HG03175 (cell line): Measurements from ENCODE around the gene UQCRC2.
"Not testable (repeated sequence)": the region's sequence is repeated elsewhere in the genome, so short reads cannot be mapped to it uniquely, and the experiment has no call there.

Experiments used
- ATAC-seq: cut with Tn5 transposase; IDR thresholded peaks from one replicate; pipeline ENCODE4 v1.9.1; 2021; ENCODE audit warnings: mild to moderate bottlenecking, moderate library complexity; ENCODE audit not compliant: unreplicated experiment

The UQCRC2 gene

DNA sequence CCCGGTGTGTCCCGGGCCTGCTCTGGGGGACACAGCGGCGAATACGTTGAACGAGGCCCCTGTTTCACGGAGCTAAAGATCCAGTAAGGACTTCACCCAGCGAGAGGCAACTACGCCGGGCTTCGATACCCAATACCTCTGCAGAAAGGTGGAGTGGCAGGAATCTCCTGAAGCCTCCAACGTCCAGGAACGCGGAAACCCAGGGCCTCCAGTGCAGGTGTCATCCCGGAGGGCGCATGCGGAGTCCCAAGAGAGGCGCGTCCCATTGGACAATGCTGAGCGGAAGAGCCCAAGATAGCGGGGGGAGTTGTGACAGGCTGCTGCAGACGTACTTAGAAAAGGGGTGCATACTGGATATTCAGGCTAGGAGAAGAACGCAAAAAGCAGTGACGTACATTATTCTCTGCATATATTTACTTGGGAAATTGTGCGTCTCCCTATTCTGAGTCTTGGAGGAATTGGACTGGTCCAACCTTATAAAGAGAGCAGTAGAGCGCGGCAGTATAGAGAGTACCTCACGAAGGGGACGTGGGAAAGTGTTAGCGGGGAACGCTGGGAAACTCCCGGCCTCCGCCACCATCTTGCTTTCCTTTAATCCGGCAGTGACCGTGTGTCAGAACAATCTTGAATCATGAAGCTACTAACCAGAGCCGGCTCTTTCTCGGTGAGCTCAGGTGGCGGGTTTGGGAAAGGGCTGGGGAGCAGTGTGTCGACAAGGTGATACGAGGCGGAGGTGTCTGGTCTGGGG lies at the start of gene UQCRC2:
UQCRC2 (plus strand) TSS at position 569 of the 748 bp plus-strand sequence; CDS start at position 632, 63 bp downstream.
- peak; percentile 91 for ATAC-seq

DNA sequence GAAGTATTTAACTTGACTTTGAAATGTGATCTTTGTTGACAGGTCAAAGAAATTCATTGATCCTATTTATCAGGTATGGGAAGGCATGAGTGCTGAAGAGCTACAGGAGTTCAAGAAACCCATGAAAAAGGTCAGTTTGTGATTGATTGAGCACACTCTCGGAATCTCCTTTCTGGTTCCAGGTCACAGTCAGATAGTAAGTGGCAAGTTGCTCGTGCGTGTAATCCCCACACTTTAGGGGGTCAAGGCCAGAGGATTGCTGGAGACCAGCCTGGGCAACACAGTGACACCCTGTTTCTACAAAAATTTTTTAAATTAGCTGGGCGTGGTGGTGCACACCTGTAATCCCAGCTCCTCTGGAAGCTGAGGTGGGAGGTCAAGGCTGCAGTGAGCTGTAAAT lies 20.5 kb upstream of the UQCRC2 start:
- ATAC-seq = not testable (repeated sequence)

DNA sequence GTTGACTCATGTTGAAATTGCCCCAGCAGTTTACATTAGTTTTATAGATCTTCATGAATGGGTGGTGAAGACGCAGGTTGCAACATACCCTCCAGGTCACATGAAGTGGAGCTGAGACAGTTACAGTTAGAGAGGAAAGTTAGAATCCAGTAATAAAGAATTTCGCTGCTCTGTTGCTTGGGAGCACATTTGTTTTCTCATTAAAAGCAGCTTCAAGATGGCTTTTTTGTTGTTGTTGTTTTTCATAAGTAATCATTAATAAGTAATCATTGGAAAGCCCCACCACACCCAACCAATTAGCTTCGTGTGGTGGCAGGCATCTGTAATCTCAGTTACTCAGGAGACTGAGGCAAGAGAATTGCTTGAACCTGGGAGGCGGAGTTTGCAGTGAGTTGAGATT lies 19.8 kb upstream of the UQCRC2 start:
- ATAC-seq = not testable (repeated sequence)

DNA sequence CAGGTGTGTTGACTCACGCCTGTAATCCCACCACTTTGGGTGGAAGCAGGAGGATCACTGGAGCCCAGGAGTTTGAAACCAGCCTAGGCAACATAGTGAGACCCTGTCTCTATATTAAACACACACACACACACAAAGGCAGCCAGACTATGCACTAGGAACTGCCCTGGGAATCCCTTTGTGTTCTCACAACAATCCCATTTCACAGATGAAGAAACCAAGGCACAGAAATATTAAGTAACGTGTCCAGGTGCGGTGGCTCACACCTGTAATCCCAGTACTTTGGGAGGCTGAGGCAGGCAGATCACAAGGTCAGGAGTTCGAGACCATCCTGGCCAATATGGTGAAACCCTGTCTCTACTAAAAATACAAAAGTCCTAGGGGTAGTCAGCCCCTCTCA lies 19.4 kb upstream of the UQCRC2 start:
- ATAC-seq = not testable (repeated sequence)

DNA sequence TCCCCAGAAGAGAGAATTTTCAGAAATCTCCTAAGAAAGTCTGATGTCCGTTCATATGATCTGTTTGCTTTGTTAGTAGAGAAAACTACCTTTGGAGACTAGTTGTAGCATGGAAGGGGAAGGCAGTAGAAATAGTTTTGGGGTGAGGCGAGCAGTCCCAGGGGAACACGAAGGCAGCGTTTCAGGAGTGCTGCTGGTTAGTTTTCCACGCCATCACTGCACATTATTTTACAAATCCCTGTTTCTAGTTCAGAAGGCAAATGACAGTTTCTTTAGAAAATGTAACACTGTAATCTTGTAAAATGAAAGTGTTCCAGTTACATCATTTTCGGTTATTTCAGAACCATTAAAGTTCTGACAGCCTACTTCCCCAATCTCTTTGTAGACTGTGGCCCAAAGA lies 16.9 kb upstream of the UQCRC2 start:
- not testable (repeated sequence) for ATAC-seq

DNA sequence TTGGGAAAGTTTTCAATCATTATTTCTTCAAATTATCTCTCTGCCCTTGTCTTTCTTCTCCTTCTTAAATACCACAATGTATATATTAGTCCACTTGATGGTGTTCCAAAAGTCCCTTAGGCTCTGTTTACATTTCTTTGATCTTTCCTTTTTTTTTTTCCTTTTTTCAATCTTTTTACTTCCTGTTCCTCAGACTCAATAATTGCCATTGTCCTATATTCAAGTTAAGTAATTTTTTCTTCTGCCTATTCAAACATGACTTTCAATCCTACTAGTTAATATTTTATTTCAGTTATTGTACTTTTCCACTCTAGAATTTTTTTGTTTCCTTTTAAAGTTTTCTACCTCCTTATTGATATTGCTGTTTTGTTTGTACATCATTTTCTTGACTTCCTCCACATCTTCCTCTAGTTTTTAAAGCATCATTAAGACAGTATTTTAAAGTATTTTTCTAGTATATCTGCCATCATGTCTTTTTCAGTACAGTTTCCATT lies 15.8 kb upstream of the UQCRC2 start:
- no peak for ATAC-seq

DNA sequence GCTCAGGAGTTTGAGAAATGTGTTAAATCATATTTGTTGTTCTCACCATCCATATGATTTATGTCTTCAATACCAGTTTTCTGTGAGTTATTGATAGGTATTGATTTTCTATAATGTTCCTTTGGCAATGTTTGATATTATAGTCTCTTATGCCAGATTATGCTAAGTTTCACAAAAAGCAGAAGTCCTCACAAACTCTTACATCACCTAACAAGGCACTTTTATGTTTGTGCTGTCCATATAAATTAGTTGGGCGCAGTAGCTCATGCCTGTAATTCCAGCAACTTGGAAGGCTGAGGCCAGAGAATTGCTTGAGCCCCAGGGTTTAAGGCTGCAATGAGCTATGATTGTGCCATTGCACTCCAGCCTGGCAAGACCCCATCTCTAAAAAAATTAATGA lies 12.6 kb upstream of the UQCRC2 start:
- ATAC-seq = no peak

DNA sequence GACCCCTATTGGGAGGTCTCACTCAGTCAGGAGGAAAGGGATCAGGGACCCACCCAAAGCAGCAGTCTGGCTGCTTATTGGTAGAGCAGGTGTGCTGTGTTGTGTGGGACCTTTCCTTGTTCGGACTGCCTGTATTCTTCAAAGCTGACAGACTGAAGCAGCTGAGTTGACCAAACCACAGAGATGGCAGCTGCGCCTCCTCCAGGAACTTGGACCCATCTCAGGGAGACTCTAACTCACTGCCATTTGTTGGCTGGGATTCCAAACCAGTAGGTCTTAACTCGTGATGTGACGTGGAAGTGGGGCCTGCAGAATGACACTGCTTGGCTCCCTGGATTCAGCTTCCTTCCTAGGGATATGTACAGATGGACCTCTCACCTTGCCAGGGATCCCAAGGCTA lies 9.6 kb upstream of the UQCRC2 start:
- ATAC-seq = no peak

DNA sequence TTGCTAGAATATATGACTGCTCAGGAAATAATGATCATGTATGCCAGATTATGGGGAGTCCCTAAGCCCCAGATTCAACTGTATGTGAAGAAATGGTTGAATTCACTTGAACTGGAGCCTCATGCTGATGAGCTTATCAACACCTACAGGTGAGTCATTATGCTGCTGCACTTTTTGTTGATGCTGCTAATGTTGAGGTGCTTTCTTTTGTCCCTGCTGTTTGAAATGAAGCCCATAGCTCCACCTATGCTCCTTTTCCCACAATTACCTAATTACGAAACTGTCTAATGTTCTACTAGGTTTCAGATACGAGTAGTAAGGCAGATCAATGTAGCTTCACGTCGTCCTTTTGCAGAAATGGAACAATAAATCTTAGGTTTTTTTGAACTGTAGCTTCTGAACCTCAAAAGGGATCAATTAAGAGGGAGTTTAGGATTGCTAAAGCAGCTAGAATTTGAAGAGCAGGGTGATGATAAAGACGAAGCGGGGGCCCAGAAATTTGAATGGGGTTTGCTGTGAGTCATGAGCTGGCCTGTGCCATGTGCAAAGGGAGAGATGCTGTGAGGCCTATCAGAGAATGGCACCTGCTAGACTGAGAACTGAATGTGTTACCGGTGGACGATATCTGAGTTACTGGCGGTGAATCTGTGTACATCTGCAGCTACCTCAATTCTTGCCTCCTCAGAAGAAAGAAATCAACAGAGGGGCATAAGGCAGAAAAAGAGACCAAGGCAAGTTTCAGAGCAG lies 6.1 kb upstream of the UQCRC2 start:
- ATAC-seq = no peak

DNA sequence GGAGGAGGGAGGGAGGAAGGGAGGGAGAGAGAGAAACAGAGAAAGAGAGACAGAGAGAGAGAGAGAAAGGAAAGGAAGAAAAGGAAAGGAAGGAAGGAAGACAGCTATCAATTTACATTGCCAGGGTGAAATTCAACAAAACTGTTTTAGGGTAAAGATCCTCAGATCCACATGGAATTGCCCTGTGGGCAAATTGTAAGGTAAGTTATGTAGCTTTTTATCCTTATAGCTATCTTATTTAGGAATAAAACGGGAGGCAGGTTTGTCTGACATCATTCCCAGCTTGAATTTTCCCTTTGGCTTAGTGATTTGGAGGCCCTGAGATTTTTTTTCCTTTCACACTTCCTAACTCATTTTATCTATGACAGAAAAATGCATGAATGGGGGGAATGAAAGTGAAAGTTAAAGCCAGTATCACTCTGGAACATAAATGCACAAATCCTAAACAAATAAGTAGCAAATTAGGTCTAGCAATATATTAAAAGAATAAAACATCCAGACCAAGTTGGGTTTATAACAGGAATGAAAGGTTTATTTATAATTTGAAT lies 3.4 kb upstream of the UQCRC2 start:
- no peak for ATAC-seq

DNA sequence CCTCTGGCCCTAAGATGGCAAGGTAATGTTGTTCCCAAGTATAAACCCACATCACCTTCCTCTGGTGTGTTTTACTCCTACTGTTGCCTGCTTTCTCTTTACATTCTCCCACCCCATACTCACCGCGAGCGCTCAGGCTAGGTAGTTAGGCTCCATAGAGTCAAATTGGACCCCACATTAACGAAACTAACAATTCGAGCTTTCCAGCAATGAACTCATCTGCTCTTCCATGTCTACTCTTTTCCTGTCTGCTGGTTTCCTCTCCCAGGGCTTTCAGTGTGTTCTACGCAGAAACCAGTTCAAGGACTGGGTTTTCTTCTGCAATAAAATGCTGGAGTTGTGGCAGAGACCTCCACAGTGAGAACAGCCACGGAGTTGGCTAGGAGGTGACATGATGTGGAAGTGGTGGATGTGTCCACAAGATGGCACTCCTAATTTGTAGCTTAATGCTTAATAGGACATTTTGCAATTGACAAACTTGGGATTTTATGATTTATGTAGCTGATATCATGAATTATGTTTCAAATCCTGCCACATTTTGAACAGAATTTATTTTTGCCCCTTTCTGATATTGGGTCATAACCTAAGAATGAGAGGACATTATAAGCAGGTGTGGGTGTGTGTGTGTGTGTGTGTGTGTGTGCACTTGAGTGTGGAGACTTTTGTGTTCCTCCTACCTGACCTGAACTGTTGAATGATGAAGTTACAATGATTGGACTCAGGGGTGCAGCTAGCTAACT lies 2.2 kb upstream of the UQCRC2 start:
- ATAC-seq = no peak

DNA sequence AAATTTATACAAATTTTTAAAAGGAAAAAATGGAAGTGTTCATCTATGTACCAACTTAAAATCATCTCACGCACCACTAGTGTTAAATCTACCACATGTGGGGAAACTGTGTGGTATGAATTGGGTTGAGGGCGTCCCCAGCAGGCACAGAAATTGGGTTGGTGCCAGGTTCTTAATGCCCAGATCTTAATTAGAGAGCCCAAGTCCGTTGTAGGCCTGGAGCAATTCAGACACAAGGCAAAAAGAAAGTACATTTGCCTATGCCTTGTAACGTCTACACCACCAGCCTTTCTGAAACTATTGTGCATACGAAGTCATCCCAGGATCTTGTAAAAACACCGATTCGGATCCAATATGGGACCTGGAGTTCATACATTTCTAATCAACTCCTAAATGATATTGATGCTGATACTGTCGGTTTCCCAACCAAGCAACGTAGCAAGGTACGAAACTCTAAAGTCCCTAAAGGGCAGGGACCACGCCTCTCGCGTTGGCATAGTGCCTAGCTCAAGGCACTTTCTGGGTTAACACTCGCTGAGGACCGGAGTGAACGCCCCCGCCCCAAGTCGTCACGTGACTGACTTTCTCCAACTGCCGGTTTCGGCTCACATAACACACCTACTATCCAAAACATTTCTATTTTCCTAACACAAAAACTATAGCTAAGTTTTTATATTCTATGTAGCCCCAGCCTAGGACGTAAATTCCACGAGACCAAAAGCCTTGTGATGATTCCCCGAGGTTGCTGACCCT lies 945 bp upstream of the UQCRC2 start:
- peak; percentile 34 for ATAC-seq

DNA sequence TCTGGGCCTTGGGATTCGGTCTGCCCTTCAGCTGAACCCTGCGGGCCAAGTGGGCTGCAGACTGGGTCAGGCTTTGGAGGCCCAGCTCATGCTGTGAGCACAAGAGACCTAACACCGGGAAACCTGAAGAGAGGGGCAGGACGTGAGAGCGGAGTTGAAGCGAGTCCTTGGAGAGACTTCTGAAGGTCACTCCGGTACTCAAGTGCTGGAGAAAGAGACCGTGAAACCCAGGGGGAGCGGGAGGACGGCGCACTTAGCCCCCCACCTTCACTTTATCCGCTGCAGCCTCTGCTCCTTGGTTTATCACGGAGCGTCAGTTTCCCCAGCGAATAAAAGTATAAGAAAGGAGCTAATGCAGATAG lies 361 bp downstream of the UQCRC2 start:
- no peak for ATAC-seq

DNA sequence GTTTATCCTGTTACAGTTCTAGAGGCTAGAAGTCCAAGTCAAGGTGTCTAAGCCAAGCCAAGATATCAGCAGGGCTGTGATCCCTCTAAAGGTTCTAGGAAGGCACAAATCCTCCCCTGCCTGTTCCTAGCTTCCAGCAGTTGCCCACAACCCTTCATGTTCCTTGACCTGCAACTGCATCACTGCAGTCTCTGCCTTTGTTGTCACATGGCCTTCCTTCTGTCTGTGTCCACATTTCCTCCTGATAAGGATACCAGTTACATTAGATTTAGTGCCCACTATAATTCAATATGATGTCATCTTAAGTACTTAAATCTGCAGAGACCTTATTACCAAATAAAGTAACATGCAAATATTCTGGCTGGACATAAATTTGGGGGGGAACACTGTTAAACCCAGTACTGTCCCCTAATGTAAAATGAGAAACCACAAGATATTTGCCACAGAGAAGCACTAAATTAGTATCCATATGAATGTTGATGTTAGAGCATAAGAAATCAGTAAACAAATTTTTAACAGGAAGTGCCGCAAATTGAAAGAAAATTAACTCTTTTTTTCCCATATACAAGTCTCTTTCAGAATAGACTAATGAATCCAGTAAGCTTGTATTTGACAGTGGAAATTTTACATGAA lies 4.7 kb downstream of the UQCRC2 start:
- no peak for ATAC-seq

DNA sequence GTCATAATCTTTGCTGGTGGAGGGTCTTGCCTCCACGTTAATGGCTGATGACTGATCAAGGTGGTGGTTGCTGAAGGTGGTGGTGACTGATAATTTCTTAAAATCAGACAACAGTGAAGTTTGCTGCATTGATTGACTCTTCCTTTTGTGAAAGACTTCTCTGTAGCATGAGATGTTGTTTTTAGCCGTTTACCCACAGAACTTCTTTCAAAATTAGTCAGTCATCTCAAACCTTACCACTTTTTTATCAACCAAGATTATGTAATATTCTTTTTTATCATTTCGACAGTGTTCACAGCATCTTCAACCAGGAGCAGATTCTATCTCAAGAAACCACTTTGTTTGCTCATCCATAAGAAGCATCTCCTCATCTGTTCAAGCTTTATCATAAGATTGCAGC lies 5.9 kb downstream of the UQCRC2 start:
- ATAC-seq = no peak

DNA sequence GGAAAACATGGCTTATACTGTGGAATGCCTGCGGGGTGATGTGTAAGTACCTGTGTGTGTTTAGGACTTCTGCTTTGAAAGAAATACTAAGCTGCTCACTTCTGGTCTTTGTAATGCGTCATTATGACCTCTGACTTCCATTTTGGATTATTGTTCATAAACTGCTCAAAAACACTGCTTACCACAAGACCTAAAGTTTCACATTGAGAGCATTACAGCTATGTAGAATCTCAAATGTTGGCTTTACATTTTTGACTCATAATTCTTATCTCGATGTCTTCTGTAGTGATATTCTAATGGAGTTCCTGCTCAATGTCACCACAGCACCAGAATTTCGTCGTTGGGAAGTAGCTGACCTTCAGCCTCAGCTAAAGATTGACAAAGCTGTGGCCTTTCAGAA lies 9.3 kb downstream of the UQCRC2 start:
- ATAC-seq = no peak

DNA sequence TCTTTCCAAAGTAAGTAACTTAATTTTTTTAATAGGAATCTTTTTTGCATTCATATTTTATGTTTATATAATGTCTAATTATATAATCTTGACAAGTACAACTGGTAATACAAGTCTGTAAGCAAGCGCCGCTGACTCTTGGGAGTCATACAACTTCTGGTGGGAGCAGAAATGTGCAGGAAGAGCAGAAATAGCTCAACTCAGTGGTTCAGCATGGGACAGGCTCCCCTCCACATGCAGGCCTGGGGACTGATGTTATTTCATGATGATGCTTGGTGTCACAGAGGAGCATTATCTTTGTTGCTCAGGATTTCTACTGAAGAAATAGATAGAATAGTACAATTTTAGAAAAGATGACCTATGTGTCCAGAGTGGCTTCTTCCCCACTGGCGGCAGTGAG lies 10.7 kb downstream of the UQCRC2 start:
- ATAC-seq = no peak

DNA sequence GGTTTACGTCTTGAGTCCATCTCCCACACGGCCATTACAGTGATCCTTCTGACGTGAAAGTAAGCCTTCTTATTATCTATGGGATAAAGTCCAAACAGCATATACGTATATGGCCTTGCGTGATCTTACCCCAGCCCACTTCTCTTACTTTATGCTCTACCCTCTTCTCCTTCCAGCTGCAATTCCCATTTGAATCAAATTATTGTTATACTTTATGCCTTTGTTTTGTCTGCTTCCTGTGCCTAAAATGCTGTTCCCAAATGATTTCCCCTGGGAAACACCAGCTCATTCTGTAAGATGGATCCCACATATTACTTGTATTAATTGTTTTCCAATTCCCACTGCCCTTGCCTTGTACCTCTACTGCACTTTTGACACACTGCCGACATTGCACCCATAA lies 11.2 kb downstream of the UQCRC2 start:
- no peak for ATAC-seq

DNA sequence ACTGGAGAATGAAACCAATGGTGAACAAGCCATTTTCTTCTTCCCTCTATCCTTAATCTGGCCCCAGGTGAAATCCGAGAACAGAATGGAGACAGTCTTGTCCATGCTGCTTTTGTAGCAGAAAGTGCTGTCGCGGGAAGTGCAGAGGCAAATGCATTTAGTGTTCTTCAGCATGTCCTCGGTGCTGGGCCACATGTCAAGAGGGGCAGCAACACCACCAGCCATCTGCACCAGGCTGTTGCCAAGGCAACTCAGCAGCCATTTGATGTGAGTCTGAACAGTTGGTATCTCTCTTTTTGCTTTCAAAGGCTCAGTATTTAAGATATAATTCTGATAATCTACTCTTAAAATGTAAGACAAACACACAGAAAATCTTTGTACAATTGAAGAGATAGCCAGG lies 18.7 kb downstream of the UQCRC2 start:
- ATAC-seq = no peak

DNA sequence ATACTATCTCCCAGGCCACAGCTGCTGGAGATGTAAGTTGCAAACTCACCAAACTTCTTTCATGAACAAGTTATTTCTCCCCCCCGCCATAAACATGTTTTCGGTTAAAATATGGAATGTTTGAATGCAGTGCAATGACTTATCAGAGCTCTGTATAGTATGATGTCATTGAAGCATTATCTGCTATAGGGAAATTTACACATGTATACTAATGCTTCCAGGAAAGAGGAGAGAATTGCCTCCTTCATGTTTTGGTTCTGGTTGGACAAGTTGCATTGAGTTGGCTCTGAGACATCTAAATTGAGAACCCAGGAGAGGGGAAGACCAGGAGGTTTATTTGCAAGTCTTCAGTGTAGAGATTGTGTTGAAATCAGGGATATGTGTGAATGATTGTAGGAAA lies 20.8 kb downstream of the UQCRC2 start:
- no peak for ATAC-seq
